LHCN-M2 (cell line): ENCODE data around the gene CALCOCO2. TPM values are rescaled to one million over a fixed set of nuclear protein-coding genes. Genes with fewer than 3 reads are reported as not detected.
"Not testable (repeated sequence)": the region's sequence is repeated elsewhere in the genome, so short reads cannot be mapped to it uniquely, and the experiment has no call there.

ENCODE experiments used
- DNase-seq: peaks from one replicate; pipeline ENCODE4 v3.0.0-alpha.2; 2012; ENCODE audit warnings: low read depth
- polyA plus RNA-seq: library from polyadenylated mRNA; unstranded; fragments of >200 nt; gene quantifications from one replicate; pipeline ENCODE4 v1.2.1, GENCODE V29; 2012; ENCODE audit warnings: missing spikeins
- total RNA-seq: library from RNA; depleted of rRNA; stranded (reverse); fragments of >200 nt; gene quantifications from 2 replicates; pipeline ENCODE4 v1.2.3, GENCODE V29; 2014; rRNA removed

Gene CALCOCO2, protein sequence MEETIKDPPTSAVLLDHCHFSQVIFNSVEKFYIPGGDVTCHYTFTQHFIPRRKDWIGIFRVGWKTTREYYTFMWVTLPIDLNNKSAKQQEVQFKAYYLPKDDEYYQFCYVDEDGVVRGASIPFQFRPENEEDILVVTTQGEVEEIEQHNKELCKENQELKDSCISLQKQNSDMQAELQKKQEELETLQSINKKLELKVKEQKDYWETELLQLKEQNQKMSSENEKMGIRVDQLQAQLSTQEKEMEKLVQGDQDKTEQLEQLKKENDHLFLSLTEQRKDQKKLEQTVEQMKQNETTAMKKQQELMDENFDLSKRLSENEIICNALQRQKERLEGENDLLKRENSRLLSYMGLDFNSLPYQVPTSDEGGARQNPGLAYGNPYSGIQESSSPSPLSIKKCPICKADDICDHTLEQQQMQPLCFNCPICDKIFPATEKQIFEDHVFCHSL
- 43.7 and 61.7 TPM in 2 replicates for total RNA-seq
- polyA plus RNA-seq, result 52.3 TPM

DNA sequence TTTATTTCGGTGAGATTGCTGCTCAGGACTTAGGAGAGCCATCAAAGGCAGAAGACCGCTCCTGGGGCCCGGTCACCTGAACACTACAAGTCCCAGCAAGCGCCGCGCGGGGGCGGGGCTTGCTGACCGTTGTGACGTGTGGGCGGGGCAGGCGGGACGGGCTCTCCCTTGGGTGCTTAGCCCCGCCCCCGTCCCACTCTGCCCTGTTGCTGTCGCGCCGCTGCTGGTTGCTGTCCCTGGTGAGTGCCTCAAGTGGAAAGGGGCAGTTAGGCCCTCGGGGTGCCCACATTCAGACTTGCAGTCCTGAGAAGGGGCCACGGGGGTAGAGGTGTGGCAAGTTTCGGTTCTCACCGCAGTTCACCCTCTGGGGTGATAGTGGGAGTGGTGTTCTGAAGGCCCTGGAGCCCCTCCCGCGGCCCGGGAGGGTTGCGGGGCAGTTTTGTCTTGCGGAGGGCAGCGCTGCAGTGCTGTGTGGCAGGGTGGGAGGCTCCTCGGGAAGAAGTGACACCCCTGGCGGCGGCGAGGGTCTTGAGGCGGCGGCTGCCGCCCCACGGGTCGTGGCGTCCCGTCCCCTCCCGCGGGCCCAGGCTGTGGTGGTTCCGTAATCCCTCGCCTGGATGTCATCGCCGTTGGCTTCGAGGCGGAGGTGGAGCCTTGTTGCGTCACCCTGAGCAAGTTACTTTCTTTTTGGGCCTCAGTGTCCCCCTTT lies at the start of gene CALCOCO2:
CALCOCO2 (plus strand) TSS at position 196 of the 709 bp plus-strand sequence. CDS start 10,673 bp downstream, outside the sequence.
- peak; percentile 90 for DNase-seq

DNA sequence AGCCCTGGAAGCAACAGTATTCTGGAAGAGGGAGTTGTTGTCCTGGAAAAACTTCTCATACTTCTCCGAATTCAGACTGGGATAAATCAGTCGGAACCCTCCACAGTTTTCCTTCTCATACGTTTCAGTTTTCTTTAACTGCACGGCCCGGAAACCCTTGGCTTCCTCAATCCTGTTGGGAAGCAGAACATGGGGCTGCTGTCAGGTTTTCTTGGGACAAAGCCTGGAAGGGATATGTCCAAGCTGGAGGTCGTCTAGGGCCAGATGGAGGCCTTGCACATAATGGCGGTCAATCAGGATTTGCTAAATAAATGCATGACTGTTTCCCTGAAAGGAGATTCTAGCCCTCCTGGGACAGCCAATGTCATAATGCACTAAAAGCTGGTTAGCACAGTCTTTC lies 43.0 kb upstream of the CALCOCO2 start:
- no peak for DNase-seq

DNA sequence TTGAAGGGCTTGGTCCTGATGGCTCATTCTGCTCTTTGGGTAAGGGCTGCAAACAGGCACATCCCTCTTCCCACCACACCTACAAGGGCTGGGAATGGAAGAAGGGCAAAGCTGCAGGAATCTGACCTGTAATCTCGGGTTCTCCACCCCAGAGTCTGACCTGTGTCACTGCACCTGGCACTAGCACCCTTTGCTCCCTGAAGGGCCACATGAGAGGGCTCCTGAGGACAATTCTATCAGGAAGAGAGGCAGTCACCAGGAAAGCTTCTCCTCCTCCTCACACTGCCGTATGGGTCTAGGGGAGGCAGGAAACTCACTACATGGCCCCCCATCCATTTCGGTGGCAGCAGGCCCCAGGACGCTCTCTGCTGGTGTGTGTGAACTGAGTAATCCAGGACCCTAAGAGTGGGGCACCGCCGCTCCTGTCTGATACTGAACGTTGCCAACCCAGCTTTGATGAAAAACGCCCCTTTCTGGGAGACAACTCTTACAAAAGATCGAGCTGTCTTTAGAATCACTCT lies 40.2 kb upstream of the CALCOCO2 start:
- DNase-seq, result no peak

DNA sequence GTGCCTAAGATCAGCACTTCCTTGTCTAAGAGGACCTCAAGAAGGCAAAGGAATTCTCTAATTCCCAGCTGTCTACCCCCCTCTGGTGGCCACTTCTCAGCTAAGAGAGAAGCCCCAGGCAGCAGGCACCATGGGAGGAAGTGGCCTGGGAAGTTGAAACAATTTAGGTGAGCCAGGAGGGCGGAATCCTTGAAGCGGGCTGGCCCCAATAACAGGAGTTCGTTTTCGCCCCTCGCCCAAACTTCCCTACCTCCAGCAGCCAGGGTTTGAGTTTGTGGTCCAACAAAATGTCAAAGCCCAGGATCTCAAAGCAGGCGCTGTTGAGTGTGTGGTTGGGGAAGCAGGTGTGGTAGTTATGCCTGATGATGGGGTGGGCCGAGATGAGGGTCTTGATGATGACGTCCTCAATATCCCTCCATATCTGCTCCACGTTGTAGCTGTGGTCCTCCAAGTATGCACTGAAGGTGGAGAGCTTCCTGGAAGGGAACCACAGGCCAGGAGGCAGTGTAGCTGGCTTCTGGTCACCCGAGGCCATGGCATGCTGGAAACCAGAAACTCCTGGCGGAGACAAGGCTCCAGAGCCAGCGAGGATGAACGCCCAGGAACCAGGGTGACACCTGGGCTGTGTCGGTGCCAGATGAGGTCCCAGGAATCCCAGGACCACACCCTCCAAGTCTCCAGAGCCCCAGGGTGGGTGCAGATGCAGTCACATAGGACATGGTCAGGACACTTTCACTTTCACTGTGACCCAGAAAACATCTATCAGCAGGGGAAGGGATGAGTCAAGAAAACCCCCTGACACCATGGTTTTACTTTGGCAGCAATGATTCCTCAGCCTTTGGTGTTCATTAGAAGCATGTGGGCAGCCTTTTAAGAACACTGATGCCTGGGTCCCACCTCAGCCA lies 39.5 kb upstream of the CALCOCO2 start:
- peak; percentile 84 for DNase-seq

DNA sequence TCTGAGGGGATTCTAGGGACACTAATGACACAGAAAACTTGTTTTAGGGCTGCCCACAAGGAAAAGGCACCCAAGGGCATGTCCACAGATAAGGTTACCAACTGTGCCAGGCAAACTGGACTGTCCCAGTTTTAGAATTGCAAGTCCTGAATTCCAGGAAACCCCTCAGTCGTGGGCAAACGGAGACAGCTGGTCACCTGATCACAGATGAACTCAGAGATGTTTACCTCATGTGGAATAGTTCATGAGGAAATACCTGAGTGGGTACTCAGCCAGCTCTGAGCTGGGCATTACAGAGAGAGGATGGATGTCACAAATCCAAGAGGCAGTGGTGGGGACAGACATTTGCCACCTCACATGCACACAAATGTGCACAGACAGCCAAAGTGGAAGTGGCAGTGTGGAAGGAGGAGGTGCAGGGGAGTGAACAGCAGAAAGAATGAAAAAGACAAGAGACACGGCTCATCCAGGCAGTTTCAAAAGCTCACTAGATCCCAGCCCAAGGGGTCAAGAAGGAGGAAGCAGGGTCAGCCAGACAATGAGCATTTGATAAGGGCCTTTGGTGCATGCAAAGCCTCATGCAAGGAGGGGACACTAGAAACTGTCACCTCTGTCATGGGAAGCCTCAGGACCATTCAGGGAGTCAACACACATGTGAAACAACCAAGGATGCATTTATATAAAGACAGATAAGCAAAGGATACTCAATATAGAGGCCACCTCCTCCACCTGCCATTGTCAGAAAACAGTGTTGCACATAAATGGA lies 38.6 kb upstream of the CALCOCO2 start:
- no peak for DNase-seq

DNA sequence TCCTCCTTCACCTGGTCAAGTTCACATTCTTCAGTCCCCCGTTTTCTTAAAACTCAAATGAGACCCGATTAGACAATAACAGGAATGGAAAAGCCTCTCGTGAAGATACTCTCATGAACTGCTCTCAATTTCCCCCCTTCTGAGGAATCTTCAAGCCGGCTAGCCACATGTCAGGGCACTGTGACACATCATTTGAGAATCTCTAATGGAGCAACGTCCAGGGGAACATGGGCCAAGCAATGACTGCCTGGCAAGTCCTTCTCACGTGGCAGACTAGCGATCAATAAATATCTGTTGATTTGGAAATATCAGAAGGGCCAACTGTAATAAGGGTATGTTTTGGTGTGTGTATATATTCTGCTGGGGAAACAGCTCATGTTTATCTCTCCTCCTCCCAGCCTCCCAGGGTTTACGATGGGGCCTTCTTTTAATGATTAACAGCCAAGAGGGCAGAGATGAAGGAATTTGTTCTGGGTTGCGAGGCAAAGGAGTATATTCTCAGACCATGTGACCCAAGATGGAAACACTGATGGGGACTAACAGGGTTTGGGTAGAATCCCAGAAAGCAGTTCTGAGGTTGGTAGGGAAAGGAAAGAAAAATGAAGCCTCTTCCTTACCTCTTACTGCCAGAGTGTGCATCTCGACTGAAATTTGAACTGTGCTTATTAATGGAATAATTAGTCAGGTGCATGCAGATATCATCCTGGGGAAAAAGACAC lies 35.2 kb upstream of the CALCOCO2 start:
- peak; percentile 63 for DNase-seq

DNA sequence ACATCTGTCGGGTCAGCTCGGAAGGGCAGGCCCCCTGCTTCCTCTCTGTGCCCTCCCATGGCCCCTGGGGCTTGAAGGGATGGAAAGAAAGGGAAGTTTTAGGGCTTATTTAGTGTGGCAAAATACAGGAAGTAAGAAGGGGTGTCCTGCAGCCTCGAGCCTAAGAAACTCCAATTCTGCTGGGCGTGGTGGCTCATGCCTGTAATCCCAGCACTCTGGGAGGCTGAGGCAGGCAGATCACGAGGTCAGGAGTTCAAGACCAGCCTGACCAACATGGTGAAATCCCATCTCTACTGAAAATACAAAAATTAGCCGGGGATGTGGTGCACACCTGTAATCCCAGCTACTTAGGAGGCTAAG lies 34.7 kb upstream of the CALCOCO2 start:
- not testable (repeated sequence) for DNase-seq

DNA sequence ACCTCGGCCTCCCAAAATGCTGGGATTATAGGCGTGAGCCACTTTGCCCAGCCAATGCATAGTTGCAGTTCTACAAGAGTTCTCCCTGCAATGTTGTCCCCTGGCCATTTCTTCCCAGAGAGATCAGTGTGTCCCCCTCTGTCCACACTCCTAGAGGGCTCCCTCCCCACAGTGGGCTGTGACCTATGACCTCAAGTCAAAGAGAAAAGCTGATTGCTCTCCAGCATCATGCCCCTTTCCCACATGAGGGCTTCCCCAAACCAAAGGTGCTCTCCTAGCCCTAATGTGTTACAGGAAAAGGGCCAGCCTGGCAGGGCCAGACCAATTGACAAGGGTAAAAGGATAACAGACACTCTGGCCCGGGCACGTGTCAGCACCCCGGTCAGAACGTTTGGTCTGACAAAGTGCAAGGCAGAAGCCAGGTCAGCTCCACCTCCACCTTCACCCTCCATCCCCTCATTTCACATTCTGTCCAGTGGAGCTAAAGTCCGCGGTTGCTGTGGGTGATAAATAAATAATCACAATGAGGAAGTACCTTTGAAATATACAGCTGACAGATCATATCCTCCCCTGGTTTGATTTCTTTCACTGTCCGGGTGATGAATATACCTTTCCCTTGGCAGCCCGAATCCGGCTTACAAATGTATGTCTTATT lies 31.6 kb upstream of the CALCOCO2 start:
- DNase-seq, result no peak

DNA sequence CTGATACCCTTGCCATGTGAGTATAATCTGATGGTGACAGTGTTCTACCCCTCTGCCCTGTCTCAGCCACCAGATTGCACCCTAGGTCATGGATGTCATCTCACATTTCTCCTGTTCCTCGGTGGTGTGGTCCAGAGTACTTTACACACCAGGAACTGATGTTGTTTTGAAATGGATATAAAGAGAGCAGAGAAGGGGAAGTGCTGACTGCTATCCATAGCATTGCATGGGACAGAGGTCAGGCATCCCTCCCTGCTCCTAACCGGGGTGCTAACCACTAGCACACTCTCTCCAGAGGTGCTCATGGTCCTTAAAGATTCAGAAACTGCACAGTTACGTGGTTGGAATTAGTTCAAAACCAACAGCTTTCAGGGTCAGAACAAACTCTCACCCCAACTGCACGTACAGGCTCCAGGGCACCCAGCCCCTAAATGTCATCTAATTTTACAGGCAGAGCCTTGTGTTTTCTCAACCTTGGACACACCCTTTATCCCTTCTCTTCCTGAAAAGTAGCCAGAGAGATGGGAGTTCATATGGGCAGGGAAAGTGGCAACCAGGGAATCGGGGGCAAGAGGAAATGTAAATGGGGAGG lies 30.1 kb upstream of the CALCOCO2 start:
- DNase-seq, result no peak

DNA sequence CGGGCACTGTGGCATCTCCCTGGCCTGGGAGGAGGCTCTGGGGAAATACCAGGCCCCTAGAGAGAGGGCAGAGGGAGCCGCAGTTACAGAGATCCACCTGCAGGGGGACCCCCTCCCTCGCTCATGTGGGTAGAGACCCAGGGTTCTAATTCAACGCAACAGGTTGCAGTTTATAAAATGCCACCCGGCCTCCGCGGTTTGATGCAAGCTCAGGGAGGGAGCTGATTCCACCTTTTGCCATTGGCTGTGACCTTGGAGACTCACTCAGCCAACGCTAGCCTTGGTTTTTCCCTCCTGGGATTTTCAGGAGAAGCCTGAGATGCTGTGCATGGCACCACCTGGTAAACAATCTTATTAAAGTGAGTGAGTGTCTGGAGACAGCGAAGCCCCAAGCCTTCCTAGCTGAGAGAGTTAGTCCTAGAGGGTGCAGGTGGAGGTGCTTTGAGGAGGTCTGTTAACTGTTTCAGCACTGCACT lies 25.9 kb upstream of the CALCOCO2 start:
- peak; percentile 32 for DNase-seq

DNA sequence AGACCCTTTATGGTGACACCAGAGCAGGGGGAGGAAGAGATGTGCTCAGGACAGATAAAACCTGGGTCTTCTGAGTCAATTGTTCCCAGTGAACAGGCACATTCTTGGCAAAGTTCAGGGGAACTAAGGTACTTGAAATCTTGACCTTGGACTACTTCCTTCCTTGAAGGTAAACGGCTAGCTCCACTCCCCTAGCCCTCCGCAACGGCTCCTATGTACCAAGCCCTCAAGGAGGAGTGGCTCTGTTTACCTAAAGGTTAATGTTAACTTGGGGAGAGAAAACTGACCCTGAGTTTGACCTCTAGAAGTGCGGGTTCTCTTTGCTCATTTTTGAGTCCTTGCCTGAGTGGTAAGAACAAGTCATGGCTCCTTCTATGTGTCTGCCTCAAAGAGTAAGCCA lies 21.7 kb upstream of the CALCOCO2 start:
- no peak for DNase-seq

DNA sequence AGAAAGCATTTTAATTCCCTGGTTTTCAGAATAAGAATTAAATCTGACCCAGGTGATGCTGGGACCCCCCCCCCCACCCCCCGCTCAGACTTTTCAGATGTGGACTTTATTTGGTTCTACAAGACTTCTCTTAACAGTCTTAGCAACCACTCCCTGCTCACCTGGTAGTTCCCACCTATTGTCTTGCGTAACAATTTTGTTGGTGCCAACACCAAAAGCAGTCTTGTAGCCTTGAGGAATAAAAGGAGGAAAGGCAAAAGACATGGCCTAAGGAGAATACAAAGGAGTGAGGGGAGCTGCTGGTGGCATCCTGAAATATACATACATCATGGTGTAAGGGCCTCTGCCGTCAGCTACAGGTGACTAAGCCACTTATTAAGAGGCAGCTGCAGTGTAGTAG lies 18.8 kb upstream of the CALCOCO2 start:
- DNase-seq, result no peak

DNA sequence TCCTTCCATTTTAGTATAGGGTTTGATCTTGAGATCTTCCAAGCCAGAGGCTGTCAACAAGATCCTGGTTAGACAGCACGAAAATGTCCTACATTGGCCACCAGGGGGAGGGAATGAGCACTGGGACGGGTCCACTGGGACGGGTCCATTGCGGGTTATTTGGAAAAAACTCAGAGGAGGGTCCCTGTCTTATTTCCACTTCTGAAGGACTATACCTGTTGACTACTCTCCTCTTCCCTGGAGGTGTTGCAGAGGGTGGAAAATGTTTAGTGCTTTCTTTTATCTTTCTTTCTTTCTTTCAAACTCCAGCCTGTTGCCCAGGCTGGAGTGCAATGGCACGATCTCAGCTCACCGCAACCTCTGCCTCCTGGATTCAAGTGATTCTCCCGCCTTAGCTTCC lies 16.3 kb upstream of the CALCOCO2 start:
- DNase-seq, result peak; percentile 44

DNA sequence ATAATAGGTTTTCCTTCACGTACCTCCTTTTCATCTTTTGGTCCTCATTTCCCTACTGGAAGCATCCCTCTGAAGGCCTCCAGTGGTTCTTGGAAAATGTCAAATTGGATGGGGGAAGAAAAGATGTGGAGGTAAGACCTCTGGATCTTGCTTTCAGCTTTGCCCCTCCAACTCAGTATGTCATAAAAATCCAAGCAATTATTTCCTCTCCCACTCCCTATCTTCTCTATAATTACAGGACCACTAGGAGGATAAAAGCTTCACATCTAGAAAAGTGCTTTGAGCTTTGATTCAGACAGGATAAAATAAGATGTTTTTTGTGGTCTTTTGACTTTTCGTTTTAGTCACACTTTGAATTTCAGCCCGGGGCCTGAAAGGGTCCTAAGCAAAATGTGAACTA lies 15.5 kb upstream of the CALCOCO2 start:
- DNase-seq, result no peak

DNA sequence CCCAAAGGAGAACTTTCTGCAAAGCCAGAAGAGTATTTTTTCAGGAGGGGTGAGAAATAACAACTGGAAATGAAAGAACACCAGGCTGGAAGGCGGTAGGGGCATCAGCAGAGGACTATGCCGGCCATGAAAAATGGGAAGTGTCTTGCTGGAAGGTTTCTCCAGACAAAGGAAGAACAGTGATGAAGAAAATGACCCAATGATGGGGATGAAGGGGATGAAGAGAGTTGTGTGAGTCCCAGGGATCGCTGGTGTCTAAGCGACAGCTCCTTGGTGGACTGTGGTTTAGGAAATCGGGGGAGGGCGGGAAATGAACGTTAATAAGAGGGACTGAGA lies 14.4 kb upstream of the CALCOCO2 start:
- no peak for DNase-seq

DNA sequence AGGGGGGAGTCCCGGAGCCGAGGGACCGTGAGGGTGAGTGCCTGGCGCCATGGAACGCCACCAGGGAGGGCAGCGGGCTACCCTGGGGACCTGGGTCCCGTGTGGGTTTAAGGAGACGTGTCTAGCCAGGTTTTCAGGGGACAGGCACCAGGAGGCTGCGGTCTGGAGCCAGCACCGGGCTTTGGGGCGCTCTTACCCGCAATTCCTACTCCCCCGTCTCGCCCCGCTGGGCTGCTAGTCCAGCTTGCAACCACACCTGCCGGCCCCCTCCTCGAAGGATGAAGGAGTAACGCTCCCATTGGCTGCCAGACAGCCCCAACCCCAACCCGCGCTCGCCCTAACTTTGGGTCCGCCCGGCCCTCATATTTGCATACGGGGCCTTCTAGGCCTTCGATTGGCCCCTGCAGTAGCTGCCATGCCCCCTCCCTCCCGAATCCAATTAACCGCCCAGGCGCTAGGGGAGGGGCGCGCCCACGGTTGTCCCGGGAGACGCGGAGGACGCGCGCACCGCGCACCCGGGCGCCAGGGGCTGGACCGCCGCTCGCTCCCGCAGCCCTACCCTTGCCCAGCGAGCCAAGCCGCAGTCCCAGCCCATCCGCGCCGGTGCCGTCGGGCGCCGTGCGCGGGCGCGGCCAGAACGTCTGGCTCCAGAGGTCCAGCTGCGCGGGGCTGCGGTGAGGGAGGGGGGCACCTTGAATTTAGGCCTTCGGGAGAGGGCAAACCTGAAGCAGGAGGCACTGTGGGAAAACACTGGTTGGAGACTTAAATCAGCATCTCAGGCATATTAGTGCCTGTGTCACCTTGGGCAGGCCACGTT lies 13.9 kb upstream of the CALCOCO2 start, which contains the start of gene TTLL6:
TTLL6 (minus strand) TSS at position 456 of the 817 bp plus-strand sequence; CDS start at position 299, 157 bp downstream.
- DNase-seq, result peak; percentile 69

DNA sequence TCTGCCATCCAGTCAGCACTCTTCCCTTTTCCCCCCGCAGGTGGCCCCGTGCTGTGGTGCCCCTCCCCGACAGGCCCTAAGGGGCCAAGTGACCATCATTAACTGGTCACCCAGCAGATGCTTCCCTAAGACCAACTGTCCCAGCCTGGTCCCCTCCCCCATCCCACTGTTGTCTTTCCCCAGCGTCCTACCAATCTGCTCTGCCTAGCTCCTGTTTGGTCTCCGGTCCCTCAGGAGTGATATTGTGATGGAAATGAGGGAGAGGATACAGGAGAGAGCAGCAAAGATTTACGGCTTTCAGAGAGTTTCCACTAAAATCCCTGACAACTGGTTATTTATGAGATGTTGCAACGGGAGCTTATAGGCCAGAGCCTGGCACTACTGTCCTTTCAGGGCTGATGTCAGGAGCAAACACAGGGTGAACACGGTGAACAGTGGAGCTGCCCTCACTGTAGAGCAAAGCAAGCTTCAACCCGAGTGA lies 12.4 kb upstream of the CALCOCO2 start:
- DNase-seq, result no peak

DNA sequence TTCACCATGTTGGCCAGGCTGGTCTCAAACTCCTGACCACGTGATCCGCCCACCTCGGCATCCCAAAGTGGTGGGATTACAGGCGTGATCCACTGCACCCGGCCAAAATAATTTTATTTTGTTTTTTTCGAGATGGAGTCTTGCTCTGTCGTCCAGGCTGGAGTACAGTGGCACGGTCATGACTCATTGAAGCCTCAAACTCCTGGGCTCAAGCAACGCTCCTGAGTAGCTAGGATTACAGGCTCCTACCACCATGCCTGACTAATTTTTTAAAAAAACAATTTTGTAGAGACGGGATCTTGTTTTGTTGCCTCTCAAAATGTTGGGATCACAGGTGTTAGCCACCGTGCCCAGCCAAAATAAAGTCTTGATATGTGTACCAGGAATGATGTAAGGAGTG lies 11.4 kb upstream of the CALCOCO2 start:
- peak; percentile 62 for DNase-seq
